OCI-LY1 (cell line): ENCODE measurements around the gene CHRNB4.

Experiments
- H2AFZ ChIP-seq: fragments of 200-600 bp; sonication (generic), shearing (Covaris generic); 2 replicates; pipeline ENCODE4 v1.6.0; 2014; ENCODE audit warnings: antibody characterized with exemption, mild to moderate bottlenecking, low read length
- H3F3A ChIP-seq: fragments of 200-600 bp; sonication (generic), shearing (Covaris generic); 2 replicates; pipeline ENCODE4 v1.6.0; 2014; ENCODE audit warnings: mild to moderate bottlenecking, antibody characterized with exemption, low read length, moderate library complexity; ENCODE audit not compliant: insufficient read depth
- H3K27ac ChIP-seq: fragments of 200-600 bp; sonication (generic); 2 replicates; pipeline ENCODE4 v1.5.1; 2014; ENCODE audit warnings: low read length, mixed run types, mild to moderate bottlenecking, low read depth; ENCODE audit not compliant: poor library complexity, severe bottlenecking
- H3K27me3 ChIP-seq: fragments of 200-600 bp; sonication (generic); 2 replicates; pipeline ENCODE4 v1.6.0; 2014; ENCODE audit warnings: antibody characterized with exemption, mild to moderate bottlenecking, low read length, moderate library complexity; ENCODE audit not compliant: insufficient read depth
- H3K36me3 ChIP-seq: fragments of 200-600 bp; sonication (generic); 2 replicates; pipeline ENCODE4 v1.6.1; 2014; ENCODE audit warnings: mild to moderate bottlenecking, antibody characterized with exemption, low read length, moderate library complexity, mixed read lengths; ENCODE audit not compliant: insufficient read depth
- H3K4me1 ChIP-seq: fragments of 200-600 bp; sonication (generic); 2 replicates; pipeline ENCODE4 v1.5.1; 2014; ENCODE audit warnings: mild to moderate bottlenecking, low read length, moderate library complexity; ENCODE audit not compliant: insufficient read depth, severe bottlenecking
- H3K4me2 ChIP-seq: fragments of 200-600 bp; sonication (generic), shearing (Covaris generic); 2 replicates; pipeline ENCODE4 v1.6.1; 2014; ENCODE audit warnings: low read length
- H3K4me3 ChIP-seq: fragments of 200-600 bp; sonication (generic); 2 replicates; pipeline ENCODE4 v1.5.1; 2014; ENCODE audit warnings: low read length, low read depth, mild to moderate bottlenecking, mixed read lengths; ENCODE audit not compliant: poor library complexity, severe bottlenecking
- H3K79me2 ChIP-seq: fragments of 200-600 bp; shearing (Covaris generic); 2 replicates; pipeline ENCODE4 v1.6.1; 2016; ENCODE audit warnings: mixed run types, low read length, mixed read lengths; ENCODE audit not compliant: insufficient read depth
- H3K9ac ChIP-seq: fragments of 200-600 bp; sonication (generic), shearing (Covaris generic); 2 replicates; pipeline ENCODE4 v1.6.1; 2014; ENCODE audit warnings: mild to moderate bottlenecking, low read length, mixed read lengths
- H3K9me2 ChIP-seq: fragments of 200-600 bp; sonication (generic), shearing (Covaris generic); 2 replicates; pipeline ENCODE4 v1.6.1; 2014; ENCODE audit warnings: low read depth, mild to moderate bottlenecking, low read length, mixed read lengths
- H3K9me3 ChIP-seq: fragments of 200-600 bp; shearing (Covaris generic); 2 replicates; pipeline ENCODE4 v1.6.1; 2014; ENCODE audit warnings: low read length, mixed read lengths
- H4K20me1 ChIP-seq: fragments of 200-600 bp; sonication (generic), shearing (Covaris generic); 2 replicates; pipeline ENCODE4 v1.6.0; 2016; ENCODE audit warnings: mild to moderate bottlenecking, low read length; ENCODE audit not compliant: insufficient read depth
- CTCF ChIP-seq: fragments of 200-600 bp; sonication (generic), shearing (Covaris generic); IDR thresholded peaks from 2 replicates; pipeline ENCODE4 v1.5.1; 2017; ENCODE audit warnings: mild to moderate bottlenecking, antibody characterized with exemption, low read length, moderate library complexity, mixed read lengths
- EZH2 ChIP-seq: fragments of 200-600 bp; sonication (generic), shearing (Covaris generic); IDR thresholded peaks from 2 replicates; pipeline ENCODE4 v1.8.0; 2017; ENCODE audit warnings: borderline replicate concordance, mixed run types, mild to moderate bottlenecking, antibody characterized with exemption, low read length, moderate library complexity, mixed read lengths

Gene CHRNB4

GRCh38 chr15:78673476-78673875, 32.5 kb upstream of the CHRNB4 start:
- Histone ChIP-seq H3K36me3 (no peaks in the 10 kb centered on the region), H3K27me3 (peaks cover 4% of the 10 kb centered on the region; the same call in 1 of the 2 replicates), H3K27ac (no peak overlapping the region)

GRCh38 chr15:78672285-78673014, 31.4 kb upstream of the CHRNB4 start:
- no peaks in the 10 kb centered on the region for H3K9me3 ChIP-seq
- H3K9me2 ChIP-seq: no peaks in the 10 kb centered on the region
- H3K27me3 ChIP-seq: 0 out of 2 replicates have a peak, but pooled peaks cover 4% of the 10 kb centered on the region
- no peak overlapping the region for H3K4me3 ChIP-seq
- no peaks in the 10 kb centered on the region for H3K4me1 ChIP-seq
- no peaks in the 10 kb centered on the region for H4K20me1 ChIP-seq
- no peak overlapping the region for H3K9ac ChIP-seq
- H3K79me2 ChIP-seq: no peaks in the 10 kb centered on the region
- no peaks in the 10 kb centered on the region for H3F3A ChIP-seq
- no peak overlapping the region for H3K27ac ChIP-seq
- no peak overlapping the region for H3K4me2 ChIP-seq
- TF ChIP-seq CTCF (no peak), EZH2 (no peak)
- no peak overlapping the region for H2AFZ ChIP-seq
- H3K36me3 ChIP-seq: no peaks in the 10 kb centered on the region

More at GRCh38 chr15:78673476-78673875, 32.5 kb upstream of the CHRNB4 start:
- no peaks in the 10 kb centered on the region for H4K20me1 ChIP-seq
- H3K9ac ChIP-seq: no peak overlapping the region
- H3K4me3 ChIP-seq: no peak overlapping the region
- H3K4me2 ChIP-seq: no peak overlapping the region
- H3K9me3 ChIP-seq: no peaks in the 10 kb centered on the region
- H2AFZ ChIP-seq: no peak overlapping the region
- TF ChIP-seq EZH2 (no peak), CTCF (no peak)
- H3K79me2 ChIP-seq: no peaks in the 10 kb centered on the region
- no peaks in the 10 kb centered on the region for H3F3A ChIP-seq
- no peaks in the 10 kb centered on the region for H3K9me2 ChIP-seq
- no peaks in the 10 kb centered on the region for H3K4me1 ChIP-seq

DNA sequence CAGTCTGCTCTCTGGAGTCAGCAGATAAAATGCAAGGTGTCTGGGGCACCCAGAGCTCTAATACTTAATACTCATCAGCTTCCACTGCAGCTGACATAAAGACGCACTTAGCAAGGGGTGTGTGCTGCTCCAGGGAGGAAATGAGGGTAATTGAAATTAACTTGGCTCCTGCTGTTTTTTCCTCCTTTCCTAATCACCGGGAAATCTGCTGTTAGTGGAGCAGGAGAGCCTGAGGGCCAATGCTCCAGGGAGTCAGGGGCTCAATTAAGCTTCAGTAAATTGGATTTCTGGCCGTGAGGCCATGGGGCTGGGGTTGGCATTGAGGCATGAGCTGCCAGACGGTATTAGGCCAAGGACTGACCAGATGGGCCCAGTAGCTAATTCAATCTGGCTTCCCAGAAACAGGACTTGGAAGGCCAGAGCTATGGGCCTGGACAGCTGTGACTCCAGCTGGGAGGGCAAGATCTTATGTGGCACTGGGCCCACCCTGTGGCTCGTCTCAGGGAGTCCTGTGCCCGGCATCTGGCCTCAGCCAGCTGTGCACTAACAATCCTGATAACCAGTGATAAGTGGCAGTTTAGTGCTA, 30.7 kb upstream of the CHRNB4 start:
- H3K4me3 ChIP-seq: no peak overlapping the region
- no peaks in the 10 kb centered on the region for H3K9me2 ChIP-seq
- no peak overlapping the region for H2AFZ ChIP-seq
- peaks cover 4% of the 10 kb centered on the region; the same call in 1 of the 2 replicates for H3K27me3 ChIP-seq
- H4K20me1 ChIP-seq: no peaks in the 10 kb centered on the region
- no peaks in the 10 kb centered on the region for H3K4me1 ChIP-seq
- H3K9me3 ChIP-seq: no peaks in the 10 kb centered on the region
- TF ChIP-seq EZH2: no peak
- TF ChIP-seq CTCF: no peak
- H3K9ac ChIP-seq: no peak overlapping the region
- no peak overlapping the region for H3K4me2 ChIP-seq
- H3K36me3 ChIP-seq: no peaks in the 10 kb centered on the region
- H3K27ac ChIP-seq: no peak overlapping the region
- H3F3A ChIP-seq: no peaks in the 10 kb centered on the region
- no peaks in the 10 kb centered on the region for H3K79me2 ChIP-seq
